HG03045 (cell line): ENCODE results near the gene DCAF6.

Source experiments
- ATAC-seq: cut with Tn5 transposase; IDR thresholded peaks from one replicate; pipeline ENCODE4 v1.9.1; 2021; ENCODE audit warnings: mild to moderate bottlenecking, moderate library complexity; ENCODE audit not compliant: unreplicated experiment

Gene DCAF6

DNA sequence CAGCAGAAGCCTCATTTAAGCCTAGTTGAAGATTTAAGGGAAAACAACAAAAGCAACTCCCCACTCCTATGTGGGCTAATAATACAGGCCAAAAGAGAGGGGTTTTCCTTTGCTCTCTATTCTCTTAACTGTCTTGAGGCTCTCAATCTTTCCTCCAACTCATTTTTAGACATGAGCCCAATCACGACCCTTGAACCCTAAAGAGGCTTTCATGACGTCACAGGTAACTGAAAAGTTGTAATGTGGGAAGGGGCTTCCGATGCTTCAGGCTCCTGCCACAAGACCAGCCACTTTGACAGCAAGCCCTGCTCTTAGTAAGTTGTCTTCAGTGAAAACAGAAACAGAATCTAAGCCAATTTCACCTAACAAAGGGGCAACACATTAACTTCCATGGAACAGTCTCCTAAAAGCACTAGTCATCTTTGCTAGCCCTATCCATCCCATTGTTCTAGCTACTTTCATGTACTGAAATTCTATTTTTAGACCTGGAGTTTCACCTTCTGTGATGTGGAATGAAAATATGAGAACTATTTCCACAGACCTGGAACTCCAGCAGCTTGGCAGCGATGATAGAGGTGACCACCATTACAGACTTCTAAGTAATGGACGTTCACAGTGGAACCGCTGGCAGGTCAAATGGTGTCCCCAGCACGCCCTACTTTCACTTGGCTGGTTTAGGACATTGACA, 164.0 kb downstream of the DCAF6 start:
- no peak for ATAC-seq

DNA sequence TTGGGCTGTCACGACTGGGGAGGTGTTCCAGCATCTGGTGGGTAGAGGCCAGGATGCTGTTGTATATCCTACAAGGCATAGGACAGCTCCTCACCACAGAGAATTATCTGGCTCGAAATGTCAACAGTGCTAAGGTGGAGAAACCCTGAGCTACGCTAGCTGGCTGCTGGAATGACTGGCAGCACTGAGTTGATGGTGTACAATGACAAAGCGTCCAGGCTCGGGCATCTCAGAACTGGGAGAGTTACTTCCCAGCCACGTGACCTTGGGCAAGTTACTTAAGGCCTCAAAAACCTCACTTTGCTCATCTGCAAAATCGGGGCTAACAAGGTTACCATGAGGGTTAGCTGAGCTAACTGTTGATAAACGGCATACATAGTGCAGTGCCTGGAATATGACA, 164.9 kb downstream of the DCAF6 start:
- ATAC-seq: no peak

DNA sequence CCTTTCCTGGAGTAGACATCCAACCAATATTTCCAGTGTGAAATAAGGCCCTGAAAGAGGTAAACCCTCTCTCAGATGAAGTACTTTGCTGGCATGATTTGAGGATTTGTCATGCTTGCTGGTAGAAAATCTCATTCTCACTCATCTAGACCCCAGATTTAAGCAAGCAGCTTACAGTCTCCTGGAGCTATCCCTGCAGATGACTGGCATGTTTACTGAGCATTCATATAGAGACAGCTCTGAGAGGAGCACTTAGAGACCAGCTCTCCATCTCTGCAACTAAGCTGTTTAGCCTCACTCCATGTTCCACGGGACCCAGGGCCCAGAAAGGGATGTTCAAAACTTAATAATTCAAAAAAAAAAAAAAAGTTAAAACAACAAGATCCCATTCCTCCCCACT, 166.0 kb downstream of the DCAF6 start:
- ATAC-seq: no peak

DNA sequence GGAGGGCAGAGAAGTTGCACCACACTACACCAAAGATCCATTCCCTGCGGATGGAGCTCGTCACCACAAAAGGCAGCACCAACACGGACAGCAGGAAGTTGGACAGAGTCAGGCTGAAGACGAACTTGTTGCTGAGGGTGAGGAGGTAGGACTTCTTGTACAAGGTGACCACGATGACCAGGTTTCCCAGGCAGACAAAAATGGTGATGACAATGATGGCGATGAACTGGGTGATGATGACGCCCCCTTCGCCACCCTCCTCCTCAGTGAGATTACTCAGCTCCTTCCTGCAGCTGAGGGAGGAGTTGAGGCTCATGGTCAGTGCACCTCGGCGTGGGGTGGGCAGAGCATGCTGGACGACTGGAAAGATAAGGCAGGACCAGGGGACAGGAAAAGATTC, 168.1 kb downstream of the DCAF6 start:
- no peak for ATAC-seq

DNA sequence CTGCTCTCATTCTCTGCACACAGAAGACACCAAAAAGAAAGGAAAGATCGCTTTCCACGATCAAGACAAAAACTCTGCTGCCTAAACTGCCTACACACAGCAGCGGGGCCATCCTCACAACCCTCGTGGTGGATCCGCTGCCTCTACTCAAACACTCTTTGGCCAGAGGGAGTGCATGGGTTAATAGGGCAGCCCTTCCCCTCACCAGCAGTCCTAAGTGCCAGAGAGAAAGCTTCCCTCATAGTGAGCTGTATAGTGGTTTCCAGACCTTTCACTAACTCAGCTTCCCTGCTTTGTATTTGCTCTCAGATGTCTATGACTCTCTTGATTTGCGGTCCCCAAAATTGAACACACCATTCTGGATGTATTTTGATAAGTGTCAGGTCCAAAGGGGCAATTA, 169.4 kb downstream of the DCAF6 start:
- no peak for ATAC-seq

DNA sequence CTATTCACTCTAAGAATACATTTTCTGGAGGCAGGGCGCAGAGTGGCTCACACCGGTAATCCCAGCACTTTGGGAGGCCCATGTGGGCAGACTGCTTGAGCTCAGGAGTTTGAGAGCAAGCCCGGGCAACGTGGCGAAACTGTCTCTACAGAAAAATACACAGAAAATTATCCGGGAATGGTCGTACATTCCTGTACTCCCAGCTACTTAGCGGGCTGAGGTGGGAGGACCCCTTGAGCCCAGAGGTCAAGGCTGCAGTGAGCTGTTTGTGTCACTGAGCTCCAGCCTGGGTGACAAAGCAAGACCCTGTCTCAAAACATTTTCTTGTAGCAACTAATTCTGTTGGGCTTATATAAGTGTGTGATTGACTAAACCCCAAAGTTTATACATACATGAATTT, 169.8 kb downstream of the DCAF6 start:
- ATAC-seq: no peak

DNA sequence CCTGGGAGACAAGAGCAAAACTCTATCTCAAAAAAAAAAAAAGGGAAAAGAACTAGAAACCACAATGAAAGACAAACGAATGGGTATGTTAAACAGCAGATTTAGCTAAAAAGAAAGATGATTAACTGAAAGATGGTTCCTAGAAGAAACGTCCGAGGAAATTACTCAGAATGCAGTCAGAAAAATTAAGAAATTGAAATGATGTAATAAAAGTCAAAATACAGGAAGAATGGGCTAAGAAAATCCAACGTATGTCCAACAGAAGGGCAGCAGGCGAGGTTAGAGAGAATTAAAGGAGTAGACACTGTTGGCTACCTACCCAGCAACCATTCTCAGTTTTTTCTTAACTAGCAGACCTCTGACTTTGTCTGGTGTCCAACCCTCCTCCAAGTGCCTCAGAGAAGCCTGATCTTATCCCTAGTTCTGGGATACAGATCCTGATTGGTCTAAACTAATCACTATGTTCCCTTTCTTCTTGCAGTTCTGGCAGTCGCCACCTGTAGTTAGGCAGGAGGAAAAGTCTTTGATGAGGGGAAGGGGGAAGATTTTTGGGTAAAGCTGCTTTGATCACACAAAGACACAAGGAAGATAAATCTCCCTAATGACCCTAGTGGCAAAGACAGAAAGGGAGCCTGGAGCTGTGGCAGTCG, 174.5 kb downstream of the DCAF6 start:
- no peak for ATAC-seq

DNA sequence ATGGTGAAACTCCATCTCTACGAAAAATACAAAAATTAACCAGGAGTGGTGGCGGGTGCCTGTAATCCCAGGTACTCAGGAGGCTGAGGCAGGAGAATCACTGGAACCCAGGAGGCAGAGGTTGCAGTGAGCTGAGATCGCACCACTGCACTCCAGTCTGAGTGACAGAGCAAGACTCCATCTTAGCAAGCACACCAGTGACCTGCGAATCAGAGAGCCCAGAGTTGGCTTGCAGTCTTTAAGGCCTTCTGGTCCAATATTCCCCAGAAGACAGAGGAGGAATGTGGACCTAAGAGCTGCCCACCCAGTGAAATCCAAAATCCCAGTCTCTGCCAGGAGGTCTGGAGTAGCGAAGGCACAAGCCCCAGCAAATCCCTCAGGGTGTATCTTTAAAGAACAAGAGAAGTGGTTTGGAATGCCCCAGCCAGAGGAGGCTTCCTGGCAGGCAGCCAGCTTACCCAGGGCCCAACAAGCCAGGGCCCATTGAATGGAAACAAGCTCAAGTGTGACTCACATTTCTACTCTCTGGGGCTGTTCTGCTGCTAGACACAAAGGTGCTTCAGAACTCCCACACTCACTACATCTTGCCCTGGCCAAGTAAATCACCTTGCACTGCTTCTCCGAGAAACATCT, 176.3 kb downstream of the DCAF6 start:
- no peak for ATAC-seq

DNA sequence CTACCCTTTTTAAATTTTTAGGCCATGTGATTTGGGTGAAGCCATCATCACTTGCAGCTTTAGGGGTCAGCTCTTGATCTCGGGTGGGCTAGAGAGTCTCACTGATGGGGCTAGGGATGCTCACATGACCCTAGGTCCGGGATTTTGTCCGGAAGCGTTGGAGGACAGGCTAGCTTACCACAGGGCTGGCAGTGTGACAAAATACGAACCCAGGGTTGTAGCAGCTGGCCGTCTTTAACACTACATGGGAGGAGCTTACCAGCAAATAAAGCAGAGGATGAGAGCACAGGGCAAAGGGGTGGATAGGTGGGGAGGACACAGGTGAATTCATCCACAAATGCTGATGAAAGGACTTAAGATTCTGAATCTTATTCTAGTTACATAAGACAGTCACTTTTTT, 178.4 kb downstream of the DCAF6 start:
- ATAC-seq: no peak

DNA sequence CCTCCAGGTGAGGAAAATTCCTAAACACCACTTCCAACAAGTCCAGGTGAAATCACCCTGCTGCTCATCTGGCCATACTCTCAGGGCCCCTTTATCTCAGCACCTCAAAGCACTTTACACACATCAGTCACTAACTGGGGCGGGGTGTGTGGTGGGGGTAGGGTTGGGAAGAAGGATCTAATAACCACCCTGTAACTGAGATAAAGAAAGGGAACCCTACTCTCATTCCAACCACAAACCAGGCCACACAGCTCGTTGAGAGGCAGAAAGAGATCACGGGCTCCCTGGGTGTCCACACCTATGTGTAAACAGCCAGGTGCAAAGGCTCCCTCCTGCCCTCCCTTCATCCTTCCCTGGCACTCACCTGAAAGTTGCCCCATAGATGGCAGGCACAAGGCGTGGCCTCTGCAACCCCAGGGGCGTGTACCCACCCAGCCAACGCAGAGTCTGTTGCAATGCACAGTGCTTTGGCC, 179.9 kb downstream of the DCAF6 start:
- no peak for ATAC-seq

DNA sequence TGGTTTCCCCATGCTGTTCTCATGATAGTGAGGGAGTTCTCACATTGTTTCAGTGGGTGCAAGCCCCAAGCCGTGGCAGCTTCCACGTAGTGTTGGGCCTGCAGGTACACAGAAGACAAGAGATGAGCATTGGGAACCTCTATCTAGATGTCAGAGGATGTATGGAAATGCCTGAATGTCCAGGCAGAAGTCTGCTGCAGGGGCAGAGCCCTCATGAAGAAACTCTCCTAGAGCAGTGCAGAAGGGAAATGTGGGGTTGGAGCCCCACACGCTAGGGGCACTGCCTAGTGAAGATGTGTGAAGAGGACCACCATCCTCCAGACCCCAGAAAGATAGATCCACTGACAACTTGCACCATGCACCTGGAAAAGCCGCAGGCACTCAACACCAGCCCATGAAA, 183.3 kb downstream of the DCAF6 start:
- ATAC-seq: no peak

DNA sequence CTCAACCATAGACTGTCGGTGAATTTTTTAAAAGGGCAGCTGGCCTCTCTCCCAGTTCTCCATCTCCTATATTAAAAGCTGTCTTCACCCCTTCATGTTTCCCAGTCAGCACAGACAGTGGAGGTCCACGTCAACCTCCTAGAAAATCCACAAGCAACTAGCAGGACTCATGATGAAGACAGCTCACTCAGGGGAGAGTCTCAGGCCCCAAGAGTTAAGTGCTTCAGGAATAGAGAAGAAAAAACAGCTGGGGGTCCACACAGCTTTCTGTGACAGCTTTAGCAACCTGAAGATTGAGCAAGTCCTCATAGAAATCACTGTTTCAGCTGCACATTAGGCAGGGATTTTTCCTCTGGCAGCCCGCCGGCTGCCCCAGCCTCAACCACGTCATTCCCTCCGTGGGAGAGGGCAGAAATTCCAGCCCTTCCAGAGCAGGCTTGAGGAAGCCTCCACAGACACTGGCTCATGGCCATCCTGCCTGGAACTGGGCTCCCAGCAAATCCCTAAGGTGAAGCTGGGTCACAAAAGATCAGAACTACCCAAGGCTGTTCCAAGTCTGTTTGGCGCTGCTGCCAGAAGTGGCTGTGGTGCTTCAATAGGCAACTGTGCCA, 185.0 kb downstream of the DCAF6 start:
- ATAC-seq: no peak

DNA sequence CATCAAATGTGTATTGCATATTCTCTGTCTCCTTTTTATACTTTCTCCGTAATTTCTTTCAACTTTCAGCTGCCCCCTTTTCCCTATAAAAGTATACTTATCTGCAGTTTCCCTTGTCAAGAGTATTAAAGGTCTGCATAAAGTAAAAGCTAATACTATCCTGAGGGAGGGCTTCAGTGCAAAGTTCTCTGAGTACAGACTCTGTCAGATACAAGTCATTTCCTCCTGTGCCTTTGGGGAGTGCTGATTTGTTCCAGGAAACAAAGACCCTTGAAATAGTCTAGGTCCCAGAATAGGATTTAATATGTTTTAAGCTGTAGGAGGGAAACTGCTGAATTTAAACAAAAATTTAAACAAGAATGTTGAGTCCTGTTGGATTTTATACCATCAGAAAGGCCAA, 188.6 kb downstream of the DCAF6 start:
- ATAC-seq: no peak
